Epithelial cell of alveolus of lung (primary cell): ENCODE results near the gene QPCT. TPM values are rescaled to one million over a fixed set of nuclear protein-coding genes. Genes with fewer than 3 reads are reported as not detected.

Experiments
- total RNA-seq: library from RNA; depleted of rRNA; stranded (reverse); fragments of >200 nt; gene quantifications from 2 replicates; pipeline ENCODE4 v1.2.1, GENCODE V29; 2015

QPCT gene
- total RNA-seq = 4.5 and 24.2 TPM in 2 replicates

DNA sequence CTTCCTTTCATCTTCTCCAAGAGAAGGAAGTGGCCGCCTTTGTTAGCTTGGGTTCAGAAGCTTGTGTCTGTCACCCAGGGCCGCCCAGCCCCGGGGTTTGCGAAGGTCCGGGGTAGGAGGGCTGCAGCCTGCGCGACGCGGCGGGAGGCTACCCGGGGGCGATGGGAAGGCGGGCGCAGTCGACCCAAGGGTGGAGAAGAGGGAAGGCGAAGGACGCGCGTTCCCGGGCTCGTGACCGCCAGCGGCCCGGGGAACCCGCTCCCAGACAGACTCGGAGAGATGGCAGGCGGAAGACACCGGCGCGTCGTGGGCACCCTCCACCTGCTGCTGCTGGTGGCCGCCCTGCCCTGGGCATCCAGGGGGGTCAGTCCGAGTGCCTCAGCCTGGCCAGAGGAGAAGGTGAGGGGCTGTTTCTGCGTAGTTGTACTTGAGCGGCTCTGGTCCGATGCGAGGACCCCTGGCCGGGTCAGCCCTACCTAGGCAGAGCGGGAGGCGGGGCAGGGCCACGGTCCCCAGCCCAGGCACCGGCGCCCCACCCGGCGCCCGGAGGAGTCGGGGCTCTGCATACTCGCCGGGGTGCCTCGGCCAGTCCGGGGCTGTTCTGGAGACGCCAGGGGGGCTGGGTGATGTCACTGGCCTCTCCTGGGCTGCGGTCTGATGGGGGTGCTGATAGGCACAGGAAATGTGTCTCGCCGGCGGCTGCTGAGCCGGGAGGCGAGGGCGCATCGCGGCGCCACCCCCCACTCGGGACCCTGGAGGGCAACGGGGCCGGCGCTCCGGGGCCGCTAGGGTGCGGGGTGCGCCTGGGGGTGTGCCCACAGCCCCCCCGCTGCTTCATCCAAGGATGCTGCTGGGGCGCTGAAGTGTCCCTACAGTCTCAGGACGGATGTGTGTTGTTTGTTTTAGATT lies at the start of gene QPCT:
TSS of gene QPCT (plus strand) at position 178 of the 909 bp plus-strand sequence. CDS start at position 280, 102 bp downstream.

DNA sequence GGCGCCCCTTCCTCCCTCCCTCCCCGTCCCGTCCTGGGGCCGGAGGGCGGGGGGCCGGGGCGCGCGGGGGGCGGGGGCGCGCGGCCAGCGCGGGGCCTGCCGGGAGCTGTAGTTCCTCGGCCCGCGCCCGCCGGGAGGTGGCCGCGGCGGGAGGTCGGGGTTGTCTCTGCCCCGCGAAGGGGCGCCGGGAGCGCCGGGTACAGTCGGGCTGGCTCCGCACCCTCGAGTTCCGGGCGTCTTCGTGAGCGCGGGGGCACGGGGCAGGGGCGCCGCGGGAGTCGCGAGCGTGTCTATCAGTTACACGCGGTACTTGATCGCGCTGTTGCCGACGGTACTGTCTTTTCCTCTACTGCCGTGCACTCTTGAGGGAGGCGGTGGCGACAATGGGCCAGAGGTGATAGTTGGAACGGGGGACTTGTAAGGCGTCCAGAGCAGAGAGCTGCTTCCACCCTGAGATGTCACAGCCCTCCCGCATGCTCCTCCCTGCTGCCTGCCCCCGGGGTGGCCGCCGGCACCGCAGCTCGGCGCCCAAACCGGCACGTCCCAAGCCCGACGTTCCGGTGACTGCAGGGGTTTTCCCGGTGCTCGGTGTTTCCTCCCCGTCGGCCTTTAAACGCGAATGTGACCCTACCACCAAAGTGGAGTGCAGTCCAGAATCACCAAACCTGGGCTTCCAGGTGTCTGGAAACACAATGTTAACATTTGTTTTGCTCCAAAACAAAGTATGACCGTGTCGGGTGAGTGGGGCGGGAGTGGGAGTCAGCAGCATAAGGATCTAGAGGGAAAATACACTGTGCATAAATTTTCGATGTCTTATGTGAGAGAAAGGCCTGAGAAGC lies 19.4 kb upstream of the QPCT start, which contains the start of gene PRKD3:
TSS of gene PRKD3 (minus strand) at position 48 of the 839 bp plus-strand sequence. CDS start 8,309 bp downstream, outside the sequence.

Other genes starting within 250 kb of the QPCT start
- gene EIF2AK2, start 187.7 kb upstream of the QPCT start, total RNA-seq = 18.0 and 21.4 TPM in 2 replicates
- not detected in 2 replicates for gene SULT6B1, start 156.0 kb upstream of the QPCT start, total RNA-seq
- 15.4 and 33.1 TPM in 2 replicates for gene CEBPZOS, start 148.1 kb upstream of the QPCT start, total RNA-seq
- gene CEBPZ, start 113.0 kb upstream of the QPCT start, total RNA-seq = 29.8 and 31.9 TPM in 2 replicates
- 6.2 and 21.5 TPM in 2 replicates for gene NDUFAF7, start 113.0 kb upstream of the QPCT start, total RNA-seq
- 24.7 and 41.0 TPM in 2 replicates for gene PRKD3, start 19.8 kb upstream of the QPCT start, total RNA-seq